EH (cell line): Measurements from ENCODE around the gene UBR2.

Experiments used
- DNase-seq: peaks from one replicate; pipeline ENCODE4 v3.0.0-alpha.2; 2015; ENCODE audit warnings: low read depth

The UBR2 gene

DNA sequence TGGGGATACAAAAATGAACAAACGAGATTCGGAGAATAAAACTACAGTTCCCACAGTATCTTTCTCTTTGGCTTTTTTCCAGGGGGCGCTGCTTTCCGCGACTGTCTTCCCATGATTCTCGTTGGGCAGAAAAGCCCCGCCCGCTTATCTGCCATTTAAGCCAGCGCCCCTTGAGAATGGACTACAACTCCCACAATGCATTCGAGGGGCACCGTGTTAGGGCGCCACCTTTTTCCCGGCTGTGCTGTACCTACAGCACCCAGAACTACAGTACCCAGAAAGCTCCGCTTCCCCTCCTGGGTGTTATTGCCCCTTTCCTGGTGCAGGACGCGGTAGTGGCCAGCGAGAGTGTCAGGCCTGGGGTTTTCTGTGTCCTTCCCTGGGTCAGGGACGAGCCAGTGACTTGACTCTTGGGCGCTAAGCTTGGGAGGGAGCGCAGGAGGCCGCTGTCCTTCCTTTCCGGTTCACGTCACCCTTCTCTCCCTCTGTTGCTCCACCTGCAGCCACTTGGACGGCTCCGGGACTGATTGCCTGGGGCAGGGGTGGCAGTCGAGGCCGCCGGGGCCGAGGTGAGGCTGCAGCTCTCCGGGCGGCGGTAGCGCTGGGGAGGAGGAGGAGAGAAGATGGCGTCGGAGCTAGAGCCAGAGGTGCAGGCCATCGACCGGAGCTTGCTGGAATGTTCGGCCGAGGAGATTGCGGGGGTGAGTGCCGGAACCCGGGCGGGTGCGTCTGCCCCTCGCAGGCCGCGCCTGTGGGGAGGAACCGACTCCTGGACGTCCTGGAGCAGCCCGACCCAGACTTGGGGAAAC lies at the start of gene UBR2:
Gene UBR2 (plus strand): TSS at position 333 of the 809 bp plus-strand sequence. CDS start 291 bp downstream, at position 624.
- peak; percentile 100 for DNase-seq

DNA sequence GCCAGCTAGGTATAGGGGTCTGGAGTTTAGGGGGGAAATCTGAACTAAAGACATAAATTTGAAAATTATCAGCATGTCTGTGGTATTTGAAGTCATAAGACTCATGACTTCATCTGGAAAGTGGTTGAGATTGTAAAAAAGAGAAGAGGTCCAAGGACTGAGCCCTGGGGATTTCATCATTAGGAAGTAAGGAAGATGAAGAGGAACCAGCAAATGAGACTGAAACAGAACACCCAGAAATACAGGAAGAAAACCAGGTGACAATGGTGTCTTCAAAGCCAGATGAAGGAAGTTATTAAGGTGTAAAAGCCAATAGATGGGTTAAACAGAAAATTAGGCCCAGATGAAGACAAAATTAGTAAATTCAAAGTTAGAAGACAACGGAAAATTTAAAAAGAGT lies 49.1 kb upstream of the UBR2 start:
- DNase-seq = no peak

DNA sequence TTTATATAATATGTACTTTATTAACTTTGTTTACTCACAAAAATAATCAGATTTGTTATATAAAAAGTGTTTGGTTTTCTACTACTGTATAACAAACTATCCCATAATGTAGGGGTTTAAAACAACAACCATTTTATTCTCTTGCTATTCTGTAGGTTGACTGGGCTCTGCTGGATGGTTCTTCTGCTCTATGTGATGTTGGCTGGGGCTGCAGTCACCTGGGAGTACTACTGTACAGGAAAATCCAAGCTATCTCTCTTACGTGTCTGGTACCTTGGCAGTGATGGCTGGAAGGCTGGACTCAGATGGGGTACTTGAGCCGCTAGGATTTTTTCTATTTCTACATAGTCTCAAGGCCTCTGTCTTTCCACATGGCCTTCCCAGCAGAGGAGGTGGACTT lies 44.0 kb upstream of the UBR2 start:
- DNase-seq = no peak

DNA sequence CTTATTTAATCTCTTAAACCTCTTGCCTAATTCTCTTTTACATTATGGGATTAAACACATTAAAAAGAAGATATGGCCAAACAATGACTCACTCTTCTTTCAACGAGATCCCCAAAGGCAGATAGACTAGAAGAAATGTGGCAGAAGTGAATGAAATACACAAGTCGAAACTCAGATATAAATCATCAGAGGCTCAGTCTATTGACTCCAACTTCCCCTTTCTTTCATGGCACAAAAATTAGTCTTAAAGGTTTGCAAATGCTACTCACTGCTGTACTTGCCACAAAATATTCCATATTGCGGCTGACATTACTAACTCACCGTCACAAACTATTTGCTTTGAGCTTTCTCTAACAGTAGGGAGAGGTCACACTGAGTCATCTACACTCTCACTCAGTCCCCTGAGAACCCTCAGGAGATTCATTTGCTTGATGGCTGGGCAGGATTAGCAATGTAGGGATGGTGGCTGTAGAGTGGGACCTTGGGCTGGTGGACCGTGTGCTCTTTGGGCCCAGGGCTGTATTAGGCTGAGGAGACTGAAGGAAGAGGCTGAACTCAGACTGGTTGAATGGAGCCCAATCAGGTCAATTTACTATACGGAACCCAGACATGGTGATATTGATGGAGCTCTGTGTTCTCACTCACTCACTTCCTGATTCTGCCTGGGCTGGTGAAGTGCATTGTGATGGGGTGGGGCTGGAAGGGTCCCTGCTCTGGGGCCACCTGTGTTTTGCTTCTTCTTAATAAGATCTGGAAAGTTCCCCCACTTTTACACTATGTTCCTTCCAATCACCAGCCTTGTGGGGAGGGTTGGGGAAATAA lies 42.8 kb upstream of the UBR2 start:
- DNase-seq = peak; percentile 81

DNA sequence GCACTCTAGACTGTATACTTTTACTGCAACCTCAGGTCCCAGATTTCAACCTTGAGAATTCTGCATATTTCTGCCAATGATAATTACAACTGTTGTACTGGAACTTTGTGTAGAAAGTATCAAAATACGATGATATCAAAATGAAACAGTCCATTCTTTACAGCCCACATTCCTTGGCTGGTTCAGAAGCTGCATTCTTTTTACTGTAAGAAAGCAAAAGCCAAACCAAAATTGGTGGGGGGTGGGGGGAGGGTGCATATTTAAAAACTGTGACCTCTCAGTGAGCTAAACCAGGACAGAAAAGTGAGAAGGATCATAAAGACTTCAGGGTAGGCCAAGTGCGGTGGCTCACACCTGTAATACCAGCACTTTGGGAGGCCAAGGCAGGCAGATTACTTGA lies 41.8 kb upstream of the UBR2 start:
- DNase-seq = peak; percentile 70

- peak; percentile 29 for DNase-seq
Observed at GRCh38 chr6:42522942-42523814, 40.7 kb upstream of the UBR2 start.

DNA sequence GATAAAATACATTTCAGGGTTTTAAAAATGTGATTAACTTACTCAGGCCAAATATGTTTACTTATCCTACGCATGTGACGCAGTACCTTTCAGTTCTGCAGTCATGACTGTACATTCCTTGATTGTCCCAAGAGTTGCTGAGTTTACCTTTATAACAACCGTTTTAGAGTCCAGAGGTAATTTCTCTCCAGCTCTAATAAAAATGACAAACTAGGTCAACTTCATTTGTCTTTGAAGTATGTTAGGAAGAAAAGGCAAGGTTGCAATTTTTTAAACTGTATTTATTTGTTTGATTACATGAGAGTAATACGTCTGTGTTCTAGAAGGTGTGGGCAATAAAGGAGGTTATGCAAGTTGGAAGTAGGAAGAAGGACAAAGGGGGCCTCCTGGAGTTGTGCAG lies 38.6 kb upstream of the UBR2 start:
- no peak for DNase-seq

- no peak for DNase-seq
Observed at GRCh38 chr6:42526616-42527015, 37.2 kb upstream of the UBR2 start.

- no peak for DNase-seq
Observed at GRCh38 chr6:42527204-42527603, 36.6 kb upstream of the UBR2 start.

DNA sequence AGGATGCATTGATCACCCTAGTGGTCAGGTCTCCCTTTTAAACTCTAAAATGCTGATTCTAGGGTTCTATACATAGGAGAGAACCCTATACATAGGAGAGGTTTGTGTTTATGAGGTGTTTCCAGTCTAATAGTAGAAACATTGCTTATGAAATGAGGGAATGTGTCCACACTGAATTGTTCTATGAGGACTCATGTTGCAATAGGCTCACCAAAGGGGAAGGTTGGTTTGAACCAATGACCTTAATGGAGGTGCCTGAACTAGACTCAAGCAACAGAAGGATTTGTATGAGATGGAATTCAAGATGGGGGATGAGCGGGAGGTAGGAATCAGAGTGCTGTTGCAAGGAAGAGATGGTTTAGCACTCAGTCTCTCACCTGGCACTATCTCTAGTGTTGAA lies 33.5 kb upstream of the UBR2 start:
- DNase-seq = no peak

GRCh38 chr6:42530751-42531150 lies 33.1 kb upstream of the UBR2 start:
- DNase-seq = no peak

- DNase-seq = peak; percentile 75
Observed at GRCh38 chr6:42532038-42532669, 31.7 kb upstream of the UBR2 start.

DNA sequence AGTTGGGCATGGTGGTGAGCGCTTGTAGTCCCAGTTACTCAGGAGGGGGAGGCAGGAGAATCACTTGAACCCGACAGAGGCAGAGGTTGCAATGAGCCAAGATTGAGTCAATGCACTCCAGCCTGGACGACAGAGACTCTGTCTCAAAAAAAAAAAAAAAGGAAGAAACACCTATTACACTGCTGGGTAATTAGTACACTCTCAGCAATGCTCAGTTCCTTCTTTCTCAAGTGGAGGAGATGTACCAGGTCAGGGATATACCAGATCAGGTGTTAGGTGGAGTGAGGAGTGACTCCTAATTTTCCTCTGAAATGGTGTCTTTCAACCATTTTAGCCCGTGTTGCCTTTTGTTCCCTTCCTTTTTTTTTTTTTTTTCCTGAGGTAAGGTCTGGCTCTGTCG lies 30.0 kb upstream of the UBR2 start:
- no peak for DNase-seq

GRCh38 chr6:42537536-42537935 lies 26.3 kb upstream of the UBR2 start:
- DNase-seq = no peak

GRCh38 chr6:42539135-42539534 lies 24.7 kb upstream of the UBR2 start:
- DNase-seq = no peak

- DNase-seq = no peak
Observed at GRCh38 chr6:42545226-42545773, 18.5 kb upstream of the UBR2 start.

DNA sequence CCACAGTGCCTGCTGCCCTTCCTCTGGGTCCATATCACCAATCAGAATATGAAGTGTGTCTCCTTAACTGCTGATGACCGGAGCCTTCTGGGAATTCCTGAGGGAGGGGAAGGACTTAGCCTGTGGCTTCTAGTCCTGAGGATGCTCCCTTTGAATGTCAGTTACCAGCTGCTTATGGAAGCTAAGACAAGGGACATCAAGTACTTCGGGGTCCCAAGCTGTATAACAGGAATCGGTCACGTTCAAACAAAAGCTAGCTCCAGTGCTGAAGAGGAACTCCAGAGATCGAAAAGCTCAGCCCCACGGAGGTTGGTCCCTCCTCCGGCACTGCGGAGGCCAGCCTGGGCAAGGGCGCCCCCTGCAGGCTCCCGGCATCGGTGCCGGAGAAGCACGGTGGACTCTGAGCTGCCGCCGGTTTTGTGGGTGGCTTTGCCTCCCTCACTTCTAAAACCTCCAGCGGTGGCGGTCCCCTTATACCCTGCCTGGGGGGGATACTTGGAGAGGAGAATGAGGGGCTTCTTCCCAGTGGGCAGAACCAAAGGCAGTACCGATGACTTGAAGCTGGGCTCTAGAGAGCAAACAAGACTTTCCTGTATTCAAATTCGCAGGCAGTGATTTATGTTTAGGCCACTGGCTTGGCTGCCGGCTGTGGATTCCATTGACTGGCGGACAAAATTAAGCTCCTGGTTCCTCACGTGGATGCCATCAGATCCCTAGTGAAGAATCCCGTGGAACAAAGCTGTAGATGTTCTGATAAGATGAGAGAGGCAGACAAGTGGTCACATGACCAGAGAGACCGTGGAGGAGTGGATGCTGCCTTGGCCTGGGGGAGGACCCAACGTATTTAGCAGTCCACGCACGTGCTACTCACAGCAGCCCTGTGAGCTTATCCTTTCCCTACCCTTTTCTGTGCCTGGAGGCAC lies 16.2 kb upstream of the UBR2 start:
- DNase-seq = peak; percentile 80

DNA sequence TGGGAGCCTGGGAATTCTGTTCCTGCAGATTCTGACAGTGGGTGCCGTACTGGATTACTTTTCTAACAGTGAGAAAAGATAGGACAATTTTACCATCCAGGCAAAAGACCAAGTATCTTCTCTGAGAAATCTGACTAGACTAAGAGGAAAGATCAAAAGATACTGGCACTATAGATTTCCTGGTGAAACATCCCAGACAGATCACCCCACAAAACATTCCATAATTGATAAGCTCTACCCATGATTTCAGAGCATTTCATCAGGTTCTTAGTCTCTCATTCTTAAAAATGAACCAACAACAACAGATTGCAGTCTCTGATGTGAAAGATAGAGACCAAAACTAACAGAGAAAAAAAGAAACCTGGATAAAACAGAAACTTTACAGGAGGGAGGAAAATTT lies 13.6 kb upstream of the UBR2 start:
- no peak for DNase-seq

GRCh38 chr6:42551217-42551616 lies 12.6 kb upstream of the UBR2 start:
- DNase-seq = peak; percentile 42

- DNase-seq = no peak
Observed at GRCh38 chr6:42552380-42552779, 11.4 kb upstream of the UBR2 start.
